Retinal pigment epithelial cell (primary cell): Measurements from ENCODE around the gene BRD8.

Experiments
- DNase-seq: peaks from one replicate; pipeline ENCODE4 v3.0.0-alpha.2; 2010; ENCODE audit warnings: low read depth
- H3K4me3 ChIP-seq: 2 replicates; pipeline ENCODE4 v1.5.1; 2011; ENCODE audit warnings: mild to moderate bottlenecking, low read length, control low read depth, moderate library complexity
- CTCF ChIP-seq: conservative IDR thresholded peaks from 2 replicates; pipeline ENCODE4 v1.5.1; 2011; ENCODE audit warnings: low read depth, low read length, control low read depth, inconsistent platforms

Gene BRD8

GRCh38 chr5:138103319-138103637, 75.2 kb downstream of the BRD8 start:
- no peak for DNase-seq
- H3K4me3 ChIP-seq, result no peak overlapping the region
- TF ChIP-seq CTCF, result no peak

- no peak for TF ChIP-seq CTCF
- no peak overlapping the region for H3K4me3 ChIP-seq
- no peak for DNase-seq
Observed at GRCh38 chr5:138102454-138103318, 75.7 kb downstream of the BRD8 start.

- TF ChIP-seq CTCF, result no peak
- no peak overlapping the region for H3K4me3 ChIP-seq
- DNase-seq, result no peak
Observed at GRCh38 chr5:138096997-138097828, 81.2 kb downstream of the BRD8 start.

GRCh38 chr5:138096363-138096762, 82.1 kb downstream of the BRD8 start:
- H3K4me3 ChIP-seq, result no peak overlapping the region
- no peak for TF ChIP-seq CTCF
- DNase-seq, result no peak

- H3K4me3 ChIP-seq, result no peak overlapping the region
- TF ChIP-seq CTCF, result no peak
- DNase-seq, result no peak
Observed at GRCh38 chr5:138095100-138095907, 83.1 kb downstream of the BRD8 start.

- no peak for TF ChIP-seq CTCF
- DNase-seq, result no peak
- H3K4me3 ChIP-seq, result no peak overlapping the region
Observed at GRCh38 chr5:138093036-138093435, 85.4 kb downstream of the BRD8 start.
